ENCODE data around the gene GOPC.

GRCh38 chr6:117515326-117515725 lies 87.0 kb downstream of the GOPC start:
- TF ChIP-seq CTCF (conservative IDR thresholded peaks at IDR 0.05; ENCODE audit: low read length) (no peak), EZH2phosphoT487 (IDR thresholded peaks at IDR 0.05; ENCODE audit: borderline replicate concordance, low read depth, low read length) (no peak)
